HepG2 (cell line): ENCODE results near the gene UBXN2A. TPM values are rescaled to one million over a fixed set of nuclear protein-coding genes. Genes with fewer than 3 reads are reported as not detected.

Source experiments
- CBX5 ChIP-seq: sonication (generic); formaldehyde crosslinking; IDR thresholded peaks from 2 replicates; pipeline ENCODE4 v1.4.0; 2020; ENCODE audit warnings: missing genetic modification reagents, borderline replicate concordance
- CEBPG ChIP-seq: IDR thresholded peaks from 2 replicates; pipeline ENCODE4 v1.6.1; 2016
- EP300 ChIP-seq, 3 experiments: sonication (generic) in 1 of 3; formaldehyde crosslinking in 1 of 3; IDR thresholded peaks; 2 replicates each; pipeline versions ENCODE4 v1.5.1 to v1.6.1; 2011 to 2020; ENCODE audit warnings: low read depth in 2 of 3, low read length in 2 of 3, borderline replicate concordance in 1 of 3, improper control_type of control experiment in 1 of 3, mild to moderate bottlenecking in 1 of 3, missing genetic modification reagents in 1 of 3, moderate library complexity in 1 of 3
- KLF11 ChIP-seq: IDR thresholded peaks from 2 replicates; pipeline ENCODE4 v1.6.1; 2016; ENCODE audit warnings: missing compliant biosample characterization
- MED13 ChIP-seq: sonication (generic); formaldehyde crosslinking; IDR thresholded peaks from 2 replicates; pipeline ENCODE4 v1.5.0; 2020; ENCODE audit warnings: missing genetic modification reagents
- MIXL1 ChIP-seq: IDR thresholded peaks from 2 replicates; pipeline ENCODE4 v1.6.1; 2016
- PATZ1 ChIP-seq: sonication (generic); formaldehyde crosslinking; IDR thresholded peaks from 2 replicates; pipeline ENCODE4 v1.4.0; 2020; ENCODE audit warnings: missing genetic modification reagents
- PRMT3 ChIP-seq: sonication (generic); formaldehyde crosslinking; IDR thresholded peaks from 2 replicates; pipeline ENCODE4 v1.8.1; 2022; ENCODE audit warnings: low read depth, mild to moderate bottlenecking, moderate library complexity, missing genetic modification reagents, borderline replicate concordance
- PRPF4 ChIP-seq: fragments of 200-400 bp; formaldehyde crosslinking; IDR thresholded peaks from 2 replicates; pipeline ENCODE4 v1.6.1; 2016; ENCODE audit warnings: low read length, low read depth; ENCODE audit not compliant: poor library complexity, severe bottlenecking
- RBAK ChIP-seq: sonication (generic); formaldehyde crosslinking; IDR thresholded peaks from 2 replicates; pipeline ENCODE4 v1.5.1; 2020; ENCODE audit warnings: mild to moderate bottlenecking, missing genetic modification reagents
- SP1 ChIP-seq, 2 experiments: fragments of 450-650 bp in 1 of 2; sonication (generic) in 1 of 2; formaldehyde crosslinking in 1 of 2; IDR thresholded peaks; 2 replicates each; pipeline versions ENCODE4 v1.4.0 to v1.6.1; 2016 to 2020; ENCODE audit warnings: missing genetic modification reagents in 1 of 2
- THAP11 ChIP-seq: IDR thresholded peaks from 2 replicates; pipeline ENCODE4 v1.6.1; 2016; ENCODE audit warnings: missing biosample characterization, missing genetic modification reagents
- UBTF ChIP-seq: sonication (generic); formaldehyde crosslinking; IDR thresholded peaks from 2 replicates; pipeline ENCODE4 v1.4.0; 2020; ENCODE audit warnings: mild to moderate bottlenecking, missing genetic modification reagents
- ZBTB14 ChIP-seq: sonication (generic); formaldehyde crosslinking; IDR thresholded peaks from 2 replicates; pipeline ENCODE4 v1.4.0; 2020; ENCODE audit warnings: missing genetic modification reagents
- ZNF274 ChIP-seq: sonication (generic); formaldehyde crosslinking; IDR thresholded peaks from 2 replicates; pipeline ENCODE4 v1.5.1; 2020; ENCODE audit warnings: mild to moderate bottlenecking, missing genetic modification reagents
- ZNF580 ChIP-seq: IDR thresholded peaks from 2 replicates; pipeline ENCODE4 v1.6.1; 2016; ENCODE audit warnings: low read depth, borderline replicate concordance
- ZNF598 ChIP-seq: sonication (generic); formaldehyde crosslinking; IDR thresholded peaks from 2 replicates; pipeline ENCODE4 v1.5.1; 2020; ENCODE audit warnings: mild to moderate bottlenecking, missing genetic modification reagents, borderline replicate concordance
- ZNF614 ChIP-seq: IDR thresholded peaks from 2 replicates; pipeline ENCODE4 v1.6.1; 2018; ENCODE audit warnings: missing biosample characterization, missing genetic modification reagents, inconsistent platforms, borderline replicate concordance
- ZNF660 ChIP-seq: sonication (generic); formaldehyde crosslinking; IDR thresholded peaks from 2 replicates; pipeline ENCODE4 v1.5.1; 2020; ENCODE audit warnings: mild to moderate bottlenecking, low read depth, missing genetic modification reagents, borderline replicate concordance
- ZNF704 ChIP-seq: sonication (generic); formaldehyde crosslinking; IDR thresholded peaks from 2 replicates; pipeline ENCODE4 v1.8.1; 2023; ENCODE audit warnings: mild to moderate bottlenecking, inconsistent platforms, moderate library complexity, missing genetic modification reagents, borderline replicate concordance
- polyA plus RNA-seq, 8 experiments: library from polyadenylated mRNA; depleted of rRNA in 3 of 8; stranded (reverse) in 7 of 8; unstranded in 1 of 8; fragments of >200 nt; fragmentation: Illumina TruSeq in 4 of 8; extraction: Trizol in 4 of 8; gene quantifications; 2 replicates each; pipeline versions ENCODE4 v1.2.1 to v1.2.3, GENCODE V29; 2011 to 2016; ENCODE audit warnings: low read depth in 4 of 8, missing spikeins in 1 of 8, mixed read lengths in 1 of 8; ENCODE audit not compliant: insufficient read depth in 1 of 8
- total RNA-seq, 5 experiments: library from RNA; depleted of rRNA; stranded (reverse); fragments of >200 nt; fragmentation: Illumina TruSeq; extraction: Trizol; gene quantifications; 2 replicates each; pipeline ENCODE4 v1.2.3, GENCODE V29; 2016; ENCODE audit warnings: low read depth in 1 of 5

UBXN2A gene
- total and polyA plus RNA-seq, 2 of the 13 experiments (the other 11 are each of a cell fraction or from before 2014, with no cell fraction given) = 8.3 to 20.9 TPM

- 0 out of 2 replicates have a peak, but pooled peaks have one; percentile 37 for TF ChIP-seq UBTF (CRISPR knock-in tag)
- TF ChIP-seq PRPF4 = no peak
- TF ChIP-seq MED13 = no peak
- TF ChIP-seq ZBTB14 = no peak
- peak; percentile 20; the same call in 1 of the 2 replicates for TF ChIP-seq ZNF580
- no peak for TF ChIP-seq ZNF704
- 0 out of 2 replicates have a peak, but pooled peaks have one; percentile 53 for TF ChIP-seq ZNF274 (CRISPR knock-in tag)
- 0 out of 2 replicates have a peak, but pooled peaks have one; percentile 79 for TF ChIP-seq ZNF598
- TF ChIP-seq PRMT3 (CRISPR knock-in tag) = 0 out of 2 replicates have a peak, but pooled peaks have one; percentile 23
- peak; percentile 32; the same call in 1 of the 2 replicates for TF ChIP-seq PATZ1 (CRISPR knock-in tag)
- TF ChIP-seq THAP11 (CRISPR knock-in tag) = 0 out of 2 replicates have a peak, but pooled peaks have one; percentile 28
- TF ChIP-seq SP1 (IDR thresholded peaks at IDR 0.05) = no peak
- TF ChIP-seq SP1 (CRISPR knock-in tag; IDR thresholded peaks at IDR 0.05) = 0 out of 2 replicates have a peak, but pooled peaks have one; percentile 8
- peak; percentile 18; the same call in 1 of the 2 replicates for TF ChIP-seq ZNF614 (CRISPR knock-in tag)
- 0 out of 2 replicates have a peak, but pooled peaks have one; percentile 30 for TF ChIP-seq RBAK
- peak; percentile 31; the same call in 1 of the 2 replicates for TF ChIP-seq CBX5 (CRISPR knock-in tag)
- 0 out of 2 replicates have a peak, but pooled peaks have one; percentile 13 for TF ChIP-seq MIXL1 (CRISPR knock-in tag)
- peak; percentile 49; the same call in 1 of the 2 replicates for TF ChIP-seq KLF11
- peak; percentile 18; the same call in 1 of the 2 replicates for TF ChIP-seq CEBPG (CRISPR knock-in tag)
- 0 out of 2 replicates have a peak, but pooled peaks have one; percentile 65 for TF ChIP-seq ZNF660 (CRISPR knock-in tag)
- no peak for TF ChIP-seq EP300 (IDR thresholded peaks at IDR 0.05; ENCODE audit: low read depth in 2 of 2, low read length in 2 of 2)
- TF ChIP-seq EP300 (CRISPR knock-in tag; IDR thresholded peaks at IDR 0.05; ENCODE audit: borderline replicate concordance) = 0 out of 2 replicates have a peak, but pooled peaks have one; percentile 8
Measured at GRCh38 chr2:24021122-24021998, 81.1 kb downstream of the UBXN2A start (continued).
